Uterus (tissue), 2 donors: ENCODE measurements around the gene INPP5A.

ENCODE experiments used
- CTCF ChIP-seq, 4 experiments: fragments of 200-600 bp in 2 of 4; fragments of 450-650 bp in 2 of 4; sonication (generic) in 2 of 4; IDR thresholded peaks; one replicate each; pipeline ENCODE4 v1.5.1; 2016 to 2019; ENCODE audit warnings: antibody characterized with exemption in 4 of 4, mild to moderate bottlenecking in 2 of 4, moderate library complexity in 1 of 4
- POLR2A ChIP-seq, 2 donors: fragments of 450-650 bp; IDR thresholded peaks; one replicate each; pipeline ENCODE4 v1.6.1; 2016; ENCODE audit warnings: antibody characterized with exemption in 2 of 2, mild to moderate bottlenecking in 1 of 2, moderate library complexity in 1 of 2

- TF ChIP-seq CTCF (IDR thresholded peaks at IDR 0.05) (no peak), POLR2A (IDR thresholded peaks at IDR 0.05) (no peak)
Observed at GRCh38 chr10:132641966-132642731, 104.6 kb downstream of the INPP5A start.
